GM23338 (cell line): Measurements from ENCODE around the gene KRTAP2-2. TPM values are rescaled to one million over a fixed set of nuclear protein-coding genes. Genes with fewer than 3 reads are reported as not detected.
"Not testable (repeated sequence)": the region's sequence is repeated elsewhere in the genome, so short reads cannot be mapped to it uniquely, and the experiment has no call there.

Experiments
- ATAC-seq: fragments of 200-7000 bp; cut with Tn5 transposase; 3 replicates; pipeline ENCODE4 v1.9.1; 2020
- DNase-seq: peaks from one replicate; pipeline ENCODE4 v3.0.0-alpha.2; 2015; ENCODE audit warnings: low spot score
- H2AFZ ChIP-seq: fragments of 200-600 bp; sonication (generic); 2 replicates; pipeline ENCODE4 v1.8.0; 2016; ENCODE audit warnings: antibody characterized with exemption, mild to moderate bottlenecking, moderate library complexity
- H3F3A ChIP-seq: fragments of 200-600 bp; sonication (generic); replicated peaks from 2 replicates; pipeline ENCODE4 v1.8.0; 2017; ENCODE audit warnings: antibody characterized with exemption, mixed run types, low read depth
- H3K27ac ChIP-seq: fragments of 200-600 bp; sonication (generic); 2 replicates; pipeline ENCODE4 v1.6.1; 2016; ENCODE audit warnings: low read depth
- H3K27me3 ChIP-seq: fragments of 200-600 bp; sonication (generic); 2 replicates; pipeline ENCODE4 v1.8.0; 2016; ENCODE audit warnings: mild to moderate bottlenecking, mixed run types, moderate library complexity; ENCODE audit not compliant: insufficient read depth
- H3K36me3 ChIP-seq: fragments of 200-600 bp; sonication (generic); 2 replicates; pipeline ENCODE4 v1.8.0; 2016; ENCODE audit warnings: mild to moderate bottlenecking; ENCODE audit not compliant: insufficient read depth
- H3K4me1 ChIP-seq: fragments of 200-600 bp; sonication (generic); 2 replicates; pipeline ENCODE4 v1.8.0; 2016; ENCODE audit warnings: mild to moderate bottlenecking, moderate library complexity; ENCODE audit not compliant: insufficient read depth
- H3K4me2 ChIP-seq: fragments of 200-600 bp; sonication (generic); 2 replicates; pipeline ENCODE4 v1.7.1; 2017; ENCODE audit warnings: mixed run types
- H3K4me3 ChIP-seq: fragments of 200-600 bp; sonication (generic); 2 replicates; pipeline ENCODE4 v1.6.1; 2016; ENCODE audit warnings: mixed run types
- H3K79me2 ChIP-seq: fragments of 200-600 bp; sonication (generic); replicated peaks from 2 replicates; pipeline ENCODE4 v1.8.0; 2017; ENCODE audit warnings: mild to moderate bottlenecking; ENCODE audit not compliant: insufficient read depth
- H3K9me2 ChIP-seq: fragments of 200-600 bp; sonication (generic); 2 replicates; pipeline ENCODE4 v1.8.0; 2017; ENCODE audit not compliant: insufficient read depth
- H4K20me1 ChIP-seq: fragments of 200-600 bp; sonication (generic); replicated peaks from 2 replicates; pipeline ENCODE4 v1.8.0; 2017; ENCODE audit warnings: mild to moderate bottlenecking; ENCODE audit not compliant: insufficient read depth
- H3K27ac Mint-ChIP-seq: 2 replicates; pipeline ENCODE4 v1.8.0; 2020; ENCODE audit warnings: inconsistent platforms, mild to moderate bottlenecking, moderate library complexity, mixed read lengths
- H3K27me3 Mint-ChIP-seq: 3 replicates; pipeline ENCODE4 v1.8.0; 2022; ENCODE audit warnings: low read depth, mild to moderate bottlenecking, moderate library complexity, mixed read lengths, inconsistent platforms; ENCODE audit not compliant: insufficient read depth, poor library complexity
- H3K36me3 Mint-ChIP-seq: 3 replicates; pipeline ENCODE4 v1.8.0; 2021; ENCODE audit warnings: low read depth, mild to moderate bottlenecking, inconsistent platforms, moderate library complexity, mixed read lengths
- H3K4me1 Mint-ChIP-seq: 3 replicates; pipeline ENCODE4 v1.8.0; 2020; ENCODE audit warnings: mild to moderate bottlenecking, inconsistent platforms, mixed read lengths
- H3K4me3 Mint-ChIP-seq: 3 replicates; pipeline ENCODE4 v1.8.0; 2021; ENCODE audit warnings: moderate library complexity, mild to moderate bottlenecking, inconsistent platforms, mixed read lengths
- H3K9me3 Mint-ChIP-seq: 3 replicates; pipeline ENCODE4 v1.8.0; 2020; ENCODE audit warnings: moderate library complexity, mild to moderate bottlenecking, inconsistent platforms, mixed read lengths
- EZH2 ChIP-seq: fragments of 200-600 bp; sonication (generic); IDR thresholded peaks from one replicate; pipeline ENCODE4 v1.8.0; 2017; ENCODE audit warnings: antibody characterized with exemption, mild to moderate bottlenecking, low read depth; ENCODE audit not compliant: unreplicated experiment
- POLR2AphosphoS5 ChIP-seq: IDR thresholded peaks from 2 replicates; pipeline ENCODE4 v1.6.1; 2016; ENCODE audit warnings: antibody characterized with exemption, low read depth
- REST ChIP-seq: IDR thresholded peaks from one replicate; pipeline ENCODE4 v1.6.1; 2018; ENCODE audit warnings: antibody characterized with exemption; ENCODE audit not compliant: unreplicated experiment
- ZNF114 ChIP-seq: fragments of 250-450 bp; sonication (Bioruptor Pico); IDR thresholded peaks from 2 replicates; pipeline ENCODE4 v1.5.0; 2020; ENCODE audit warnings: mild to moderate bottlenecking, moderate library complexity
- ZNF331 ChIP-seq: fragments of 250-450 bp; sonication (Bioruptor Pico); IDR thresholded peaks from 2 replicates; pipeline ENCODE4 v1.5.0; 2020; ENCODE audit warnings: low read depth, mild to moderate bottlenecking, moderate library complexity
- long read RNA-seq: library from polyadenylated mRNA; unstranded; transcript quantifications from one replicate; pipeline ENCODE4 v2.0.0, GENCODE V29; 2020; ENCODE audit not compliant: unreplicated experiment
- polyA plus RNA-seq: library from polyadenylated mRNA; unstranded; fragments of >200 nt; fragmentation: Nextera tagmentation; extraction: Ambion mirVana; gene quantifications from 2 replicates; pipeline ENCODE4 v1.2.1, GENCODE V29; 2016
- total RNA-seq: library from RNA; depleted of rRNA; stranded (reverse); fragments of >200 nt; shearing (Covaris generic); gene quantifications from 2 replicates; pipeline ENCODE4 v1.2.3, GENCODE V29; 2014; rRNA removed
- TF ChIP-seq, protein P1 (sequence below): fragments of 250-450 bp; sonication (Bioruptor Pico); IDR thresholded peaks from 2 replicates; pipeline ENCODE4 v1.5.0; 2020; ENCODE audit warnings: mild to moderate bottlenecking, moderate library complexity

Gene KRTAP2-2, protein sequence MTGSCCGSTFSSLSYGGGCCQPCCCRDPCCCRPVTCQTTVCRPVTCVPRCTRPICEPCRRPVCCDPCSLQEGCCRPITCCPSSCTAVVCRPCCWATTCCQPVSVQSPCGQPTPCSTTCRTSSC
- total RNA-seq (not detected in 2 replicates), polyA plus RNA-seq (not detected in 2 replicates)
- long read RNA-seq: 0 reads

- H3K27ac Mint-ChIP-seq, ATAC-seq: not testable (repeated sequence)
Observed at GRCh38 chr17:41055130-41055529, at the start of gene KRTAP2-2. TSS of gene KRTAP2-2 (minus strand) at chr17:41055230. CDS start at chr17:41055211, 19 bp downstream.

DNA sequence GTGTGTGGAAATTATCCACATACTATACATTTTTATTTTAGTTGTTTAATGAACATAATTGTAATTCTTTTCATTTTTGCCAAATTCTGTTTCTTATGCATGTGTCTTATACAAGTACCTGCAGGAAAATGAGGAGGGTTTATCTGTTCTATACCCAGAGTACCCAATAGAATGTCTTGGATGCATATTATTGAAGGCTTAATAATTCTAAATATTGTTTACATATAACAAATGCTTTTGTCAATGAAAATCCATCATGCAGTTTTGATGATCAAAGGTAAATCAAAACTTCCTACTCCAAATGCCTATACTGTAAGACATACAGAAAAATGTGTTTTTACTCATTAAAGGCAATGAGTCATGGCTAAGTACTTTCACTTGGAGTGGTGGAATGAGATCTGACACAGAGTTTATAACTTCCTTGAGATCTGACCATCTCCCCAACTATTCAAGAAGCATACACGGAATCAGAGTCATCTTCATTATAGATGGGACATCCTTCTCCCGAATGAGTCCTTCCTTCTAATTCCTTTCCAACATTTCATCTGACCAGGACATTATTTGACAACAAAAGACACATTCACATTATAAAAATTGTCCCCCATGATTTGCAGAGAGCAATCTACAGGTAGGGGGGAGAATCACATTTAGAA is 49.5 kb upstream of the KRTAP2-2 start:
- not testable (repeated sequence) for H3K27me3 Mint-ChIP-seq, H3K27ac Mint-ChIP-seq, H3K4me3 ChIP-seq, DNase-seq, H3F3A ChIP-seq, H3K9me2 ChIP-seq, H3K4me2 ChIP-seq, H3K79me2 ChIP-seq, H2AFZ ChIP-seq, H3K27me3 ChIP-seq, H3K27ac ChIP-seq, H4K20me1 ChIP-seq, ATAC-seq, H3K4me3 Mint-ChIP-seq, H3K36me3 ChIP-seq
- H3K4me1 Mint-ChIP-seq: peaks cover 51% of the 10 kb centered on the region
- peaks cover 29% of the 10 kb centered on the region for H3K4me1 ChIP-seq
- peaks cover 11% of the 10 kb centered on the region; the same call in 2 of the 3 replicates for H3K9me3 Mint-ChIP-seq
- H3K36me3 Mint-ChIP-seq: peaks cover 14% of the 10 kb centered on the region

More at GRCh38 chr17:41055130-41055529, at the start of gene KRTAP2-2:
- H3K4me1 Mint-ChIP-seq: peaks cover 10% of the 10 kb centered on the region
- not testable (repeated sequence) for H2AFZ ChIP-seq, DNase-seq, H3F3A ChIP-seq, H3K36me3 ChIP-seq, H3K27me3 ChIP-seq, H3K27ac ChIP-seq, H3K79me2 ChIP-seq, H3K4me1 ChIP-seq, H3K4me3 Mint-ChIP-seq, H3K27me3 Mint-ChIP-seq, H3K4me2 ChIP-seq, H3K9me3 Mint-ChIP-seq, H3K9me2 ChIP-seq, H4K20me1 ChIP-seq, H3K36me3 Mint-ChIP-seq, H3K4me3 ChIP-seq

DNA sequence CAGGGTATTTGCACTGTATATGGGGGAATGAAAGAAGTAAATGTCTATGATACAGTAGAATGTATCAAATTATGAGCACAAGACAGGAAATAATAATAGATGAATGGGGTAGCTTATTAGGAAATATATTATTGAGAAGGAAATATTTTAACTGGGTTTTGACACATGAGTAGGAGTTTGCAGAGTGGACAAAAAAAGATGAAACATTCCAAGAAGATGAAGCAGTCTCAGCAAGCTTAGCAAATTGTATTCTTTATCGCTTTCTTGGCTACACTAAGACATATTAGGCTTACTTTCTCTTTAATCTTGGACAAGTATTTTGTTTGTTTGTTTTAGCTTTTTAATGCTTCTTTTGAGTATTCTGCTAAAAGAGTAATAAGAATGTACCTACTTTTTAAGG is 48.9 kb upstream of the KRTAP2-2 start:
- Histone ChIP-seq H3K4me1 (peaks cover 29% of the 10 kb centered on the region), H3K4me3 (no peak overlapping the region), H3K27me3 (no peaks in the 10 kb centered on the region), H4K20me1 (no peaks in the 10 kb centered on the region), H3K27ac (no peak overlapping the region), H2AFZ (no peak overlapping the region), H3F3A (no peaks in the 10 kb centered on the region), H3K9me2 (no peaks in the 10 kb centered on the region), H3K79me2 (no peaks in the 10 kb centered on the region), H3K36me3 (no peaks in the 10 kb centered on the region), H3K4me2 (no peak overlapping the region)
- Mint-ChIP-seq H3K4me1 (peaks cover 49% of the 10 kb centered on the region), H3K9me3 (peaks cover 6% of the 10 kb centered on the region; the same call in 2 of the 3 replicates), H3K27ac (no peak overlapping the region), H3K4me3 (no peak overlapping the region), H3K36me3 (peaks cover 9% of the 10 kb centered on the region), H3K27me3 (peaks cover 9% of the 10 kb centered on the region)
- DNase-seq (no peak), ATAC-seq (no peak)
- TF ChIP-seq ZNF114 (CRISPR knock-in tag): no peak
- TF ChIP-seq EZH2: no peak
- TF ChIP-seq ZNF331 (CRISPR knock-in tag): no peak
- TF ChIP-seq, protein P1, sequence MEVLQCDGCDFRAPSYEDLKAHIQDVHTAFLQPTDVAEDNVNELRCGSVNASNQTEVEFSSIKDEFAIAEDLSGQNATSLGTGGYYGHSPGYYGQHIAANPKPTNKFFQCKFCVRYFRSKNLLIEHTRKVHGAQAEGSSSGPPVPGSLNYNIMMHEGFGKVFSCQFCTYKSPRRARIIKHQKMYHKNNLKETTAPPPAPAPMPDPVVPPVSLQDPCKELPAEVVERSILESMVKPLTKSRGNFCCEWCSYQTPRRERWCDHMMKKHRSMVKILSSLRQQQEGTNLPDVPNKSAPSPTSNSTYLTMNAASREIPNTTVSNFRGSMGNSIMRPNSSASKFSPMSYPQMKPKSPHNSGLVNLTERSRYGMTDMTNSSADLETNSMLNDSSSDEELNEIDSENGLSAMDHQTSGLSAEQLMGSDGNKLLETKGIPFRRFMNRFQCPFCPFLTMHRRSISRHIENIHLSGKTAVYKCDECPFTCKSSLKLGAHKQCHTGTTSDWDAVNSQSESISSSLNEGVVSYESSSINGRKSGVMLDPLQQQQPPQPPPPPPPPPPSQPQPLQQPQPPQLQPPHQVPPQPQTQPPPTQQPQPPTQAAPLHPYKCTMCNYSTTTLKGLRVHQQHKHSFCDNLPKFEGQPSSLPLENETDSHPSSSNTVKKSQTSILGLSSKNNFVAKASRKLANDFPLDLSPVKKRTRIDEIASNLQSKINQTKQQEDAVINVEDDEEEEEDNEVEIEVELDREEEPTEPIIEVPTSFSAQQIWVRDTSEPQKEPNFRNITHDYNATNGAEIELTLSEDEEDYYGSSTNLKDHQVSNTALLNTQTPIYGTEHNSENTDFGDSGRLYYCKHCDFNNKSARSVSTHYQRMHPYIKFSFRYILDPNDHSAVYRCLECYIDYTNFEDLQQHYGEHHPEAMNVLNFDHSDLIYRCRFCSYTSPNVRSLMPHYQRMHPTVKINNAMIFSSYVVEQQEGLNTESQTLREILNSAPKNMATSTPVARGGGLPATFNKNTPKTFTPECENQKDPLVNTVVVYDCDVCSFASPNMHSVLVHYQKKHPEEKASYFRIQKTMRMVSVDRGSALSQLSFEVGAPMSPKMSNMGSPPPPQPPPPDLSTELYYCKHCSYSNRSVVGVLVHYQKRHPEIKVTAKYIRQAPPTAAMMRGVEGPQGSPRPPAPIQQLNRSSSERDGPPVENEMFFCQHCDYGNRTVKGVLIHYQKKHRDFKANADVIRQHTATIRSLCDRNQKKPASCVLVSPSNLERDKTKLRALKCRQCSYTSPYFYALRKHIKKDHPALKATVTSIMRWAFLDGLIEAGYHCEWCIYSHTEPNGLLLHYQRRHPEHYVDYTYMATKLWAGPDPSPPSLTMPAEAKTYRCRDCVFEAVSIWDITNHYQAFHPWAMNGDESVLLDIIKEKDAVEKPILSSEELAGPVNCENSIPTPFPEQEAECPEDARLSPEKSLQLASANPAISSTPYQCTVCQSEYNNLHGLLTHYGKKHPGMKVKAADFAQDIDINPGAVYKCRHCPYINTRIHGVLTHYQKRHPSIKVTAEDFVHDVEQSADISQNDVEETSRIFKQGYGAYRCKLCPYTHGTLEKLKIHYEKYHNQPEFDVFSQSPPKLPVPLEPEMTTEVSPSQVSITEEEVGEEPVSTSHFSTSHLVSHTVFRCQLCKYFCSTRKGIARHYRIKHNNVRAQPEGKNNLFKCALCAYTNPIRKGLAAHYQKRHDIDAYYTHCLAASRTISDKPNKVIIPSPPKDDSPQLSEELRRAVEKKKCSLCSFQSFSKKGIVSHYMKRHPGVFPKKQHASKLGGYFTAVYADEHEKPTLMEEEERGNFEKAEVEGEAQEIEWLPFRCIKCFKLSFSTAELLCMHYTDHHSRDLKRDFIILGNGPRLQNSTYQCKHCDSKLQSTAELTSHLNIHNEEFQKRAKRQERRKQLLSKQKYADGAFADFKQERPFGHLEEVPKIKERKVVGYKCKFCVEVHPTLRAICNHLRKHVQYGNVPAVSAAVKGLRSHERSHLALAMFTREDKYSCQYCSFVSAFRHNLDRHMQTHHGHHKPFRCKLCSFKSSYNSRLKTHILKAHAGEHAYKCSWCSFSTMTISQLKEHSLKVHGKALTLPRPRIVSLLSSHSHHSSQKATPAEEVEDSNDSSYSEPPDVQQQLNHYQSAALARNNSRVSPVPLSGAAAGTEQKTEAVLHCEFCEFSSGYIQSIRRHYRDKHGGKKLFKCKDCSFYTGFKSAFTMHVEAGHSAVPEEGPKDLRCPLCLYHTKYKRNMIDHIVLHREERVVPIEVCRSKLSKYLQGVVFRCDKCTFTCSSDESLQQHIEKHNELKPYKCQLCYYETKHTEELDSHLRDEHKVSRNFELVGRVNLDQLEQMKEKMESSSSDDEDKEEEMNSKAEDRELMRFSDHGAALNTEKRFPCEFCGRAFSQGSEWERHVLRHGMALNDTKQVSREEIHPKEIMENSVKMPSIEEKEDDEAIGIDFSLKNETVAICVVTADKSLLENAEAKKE (CRISPR knock-in tag): no peak
- no peak for TF ChIP-seq POLR2AphosphoS5
- TF ChIP-seq REST: no peak
